ENCODE data around the gene CSTPP1. TPM values are rescaled to one million over a fixed set of nuclear protein-coding genes. Genes with fewer than 3 reads are reported as not detected.

The CSTPP1 gene
- total and polyA plus RNA-seq, 3 donors from 2014 or later = 39.0 to 70.0 (median 44.9) TPM

DNA sequence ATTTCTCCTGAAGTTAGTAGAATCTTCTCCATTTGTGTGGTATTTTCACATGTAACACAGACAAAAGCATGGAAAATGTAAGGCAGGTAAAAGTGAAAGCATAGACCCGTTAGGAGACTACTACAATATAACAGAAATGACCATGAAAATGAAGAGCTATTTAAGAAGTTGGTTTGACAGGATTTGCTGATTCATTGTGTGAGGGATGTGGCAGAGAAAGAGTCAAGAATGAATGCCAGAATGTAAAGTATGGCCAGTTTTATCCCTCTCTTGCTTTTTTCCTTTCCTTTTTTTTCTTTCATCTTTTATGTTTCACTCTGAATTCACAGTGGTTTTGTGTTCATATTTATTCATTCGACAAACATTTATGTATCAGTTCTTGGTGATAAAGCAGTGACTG lies 124.2 kb downstream of the CSTPP1 start:
- Histone ChIP-seq H3K27ac (no peak overlapping the region), H3K9me3 (no peaks in the 10 kb centered on the region), H3K36me3 (ENCODE audit: low read depth, missing control alignments) (no peaks in the 10 kb centered on the region), H3K4me1 (no peaks in the 10 kb centered on the region), H3K4me3 (no peak overlapping the region), H3K27me3 (no peaks in the 10 kb centered on the region)
- 55 to 60% methylated on average over 2 of the region's 2 CpGs for WGBS, 2 donors
- TF ChIP-seq POLR2A (IDR thresholded peaks at IDR 0.05) = no peak
- TF ChIP-seq, protein P1, sequence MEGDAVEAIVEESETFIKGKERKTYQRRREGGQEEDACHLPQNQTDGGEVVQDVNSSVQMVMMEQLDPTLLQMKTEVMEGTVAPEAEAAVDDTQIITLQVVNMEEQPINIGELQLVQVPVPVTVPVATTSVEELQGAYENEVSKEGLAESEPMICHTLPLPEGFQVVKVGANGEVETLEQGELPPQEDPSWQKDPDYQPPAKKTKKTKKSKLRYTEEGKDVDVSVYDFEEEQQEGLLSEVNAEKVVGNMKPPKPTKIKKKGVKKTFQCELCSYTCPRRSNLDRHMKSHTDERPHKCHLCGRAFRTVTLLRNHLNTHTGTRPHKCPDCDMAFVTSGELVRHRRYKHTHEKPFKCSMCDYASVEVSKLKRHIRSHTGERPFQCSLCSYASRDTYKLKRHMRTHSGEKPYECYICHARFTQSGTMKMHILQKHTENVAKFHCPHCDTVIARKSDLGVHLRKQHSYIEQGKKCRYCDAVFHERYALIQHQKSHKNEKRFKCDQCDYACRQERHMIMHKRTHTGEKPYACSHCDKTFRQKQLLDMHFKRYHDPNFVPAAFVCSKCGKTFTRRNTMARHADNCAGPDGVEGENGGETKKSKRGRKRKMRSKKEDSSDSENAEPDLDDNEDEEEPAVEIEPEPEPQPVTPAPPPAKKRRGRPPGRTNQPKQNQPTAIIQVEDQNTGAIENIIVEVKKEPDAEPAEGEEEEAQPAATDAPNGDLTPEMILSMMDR (IDR thresholded peaks at IDR 0.05) = no peak
- intact Hi-C loops (cut with DNase I; ENCODE audit: low total_unique reads) = no loop called here
- DNase-seq = no peak

DNA sequence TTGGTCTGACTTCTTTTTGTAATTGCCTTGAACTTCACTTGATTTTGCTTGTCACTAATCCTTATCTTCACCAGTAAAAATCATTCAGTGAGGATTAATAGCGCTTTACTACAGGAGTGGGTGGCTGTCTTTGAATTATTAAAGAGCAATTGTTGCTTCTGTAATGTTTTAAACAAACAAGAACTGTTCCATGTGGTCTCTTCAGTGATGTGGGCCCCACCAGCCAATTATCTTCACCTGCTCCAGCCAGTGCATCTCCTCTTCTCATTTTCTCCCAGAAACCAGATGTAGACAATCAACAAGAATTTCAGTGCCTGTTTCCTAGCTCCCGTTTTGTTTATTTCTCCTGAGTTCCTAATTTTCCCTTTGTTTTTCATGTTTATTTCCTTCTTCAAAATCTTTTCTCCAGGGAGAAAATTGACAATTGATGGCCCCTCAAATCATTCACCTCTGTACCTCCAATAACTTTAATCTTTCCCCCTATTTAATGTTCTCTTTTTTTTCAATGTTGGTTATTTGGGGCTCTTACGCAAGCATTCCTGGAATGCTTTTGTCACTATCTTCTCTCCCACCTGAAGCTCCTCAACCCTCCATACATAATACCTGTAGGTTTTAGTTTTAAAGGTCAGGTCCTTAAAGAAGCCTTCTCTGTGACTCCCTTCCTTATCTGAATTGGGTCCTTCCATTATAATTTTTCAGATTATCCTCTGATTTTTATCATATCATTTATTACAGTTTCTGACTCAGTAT lies 125.0 kb downstream of the CSTPP1 start:
- intact Hi-C loops (cut with DNase I; ENCODE audit: low total_unique reads) = no loop called here

DNA sequence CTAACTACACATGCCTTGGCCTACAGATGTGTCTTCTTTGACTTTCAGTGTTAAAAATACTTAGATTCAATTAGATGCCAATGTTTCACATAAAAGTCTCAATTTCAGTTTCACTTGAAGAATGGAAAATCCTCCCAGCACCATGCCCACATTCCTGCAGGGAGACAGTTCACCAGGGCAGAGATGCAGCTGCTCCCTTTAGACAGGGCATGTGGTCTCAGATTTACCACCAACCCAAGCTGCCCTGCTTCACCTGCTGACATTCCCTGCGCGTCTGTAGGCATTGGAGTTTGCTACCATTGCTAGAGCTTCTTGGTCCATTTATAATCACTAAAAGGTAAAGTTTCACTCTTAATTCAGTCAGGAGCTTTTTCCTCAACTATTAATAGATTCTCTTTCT lies 126.2 kb downstream of the CSTPP1 start:
- no peaks in the 10 kb centered on the region for H3K4me1 ChIP-seq
- H3K27me3 ChIP-seq = no peaks in the 10 kb centered on the region
- no peaks in the 10 kb centered on the region for H3K9me3 ChIP-seq
- H3K27ac ChIP-seq = no peak overlapping the region
- no peak for TF ChIP-seq POLR2A (IDR thresholded peaks at IDR 0.05)
- TF ChIP-seq, protein P1 (IDR thresholded peaks at IDR 0.05) = no peak
- intact Hi-C loops (cut with DNase I; ENCODE audit: low total_unique reads) = no loop called here
- no peak overlapping the region for H3K4me3 ChIP-seq
- DNase-seq = no peak
- no peaks in the 10 kb centered on the region for H3K36me3 ChIP-seq (ENCODE audit: low read depth, missing control alignments)
- 91 to 96% methylated on average over 2 of the region's 2 CpGs for WGBS, 2 donors

More for the DNA sequence above, 125.0 kb downstream of the CSTPP1 start:
- H3K36me3 ChIP-seq (ENCODE audit: low read depth, missing control alignments) = no peaks in the 10 kb centered on the region
- no peaks in the 10 kb centered on the region for H3K9me3 ChIP-seq
- no peak for TF ChIP-seq POLR2A (IDR thresholded peaks at IDR 0.05)
- TF ChIP-seq, protein P1 (IDR thresholded peaks at IDR 0.05) = no peak
- H3K4me1 ChIP-seq = no peaks in the 10 kb centered on the region
- no peaks in the 10 kb centered on the region for H3K27me3 ChIP-seq
- WGBS, 2 donors = 65 to 78% methylated on average over 3 of the region's 3 CpGs
- DNase-seq = no peak
- no peak overlapping the region for H3K27ac ChIP-seq
- no peak overlapping the region for H3K4me3 ChIP-seq

DNA sequence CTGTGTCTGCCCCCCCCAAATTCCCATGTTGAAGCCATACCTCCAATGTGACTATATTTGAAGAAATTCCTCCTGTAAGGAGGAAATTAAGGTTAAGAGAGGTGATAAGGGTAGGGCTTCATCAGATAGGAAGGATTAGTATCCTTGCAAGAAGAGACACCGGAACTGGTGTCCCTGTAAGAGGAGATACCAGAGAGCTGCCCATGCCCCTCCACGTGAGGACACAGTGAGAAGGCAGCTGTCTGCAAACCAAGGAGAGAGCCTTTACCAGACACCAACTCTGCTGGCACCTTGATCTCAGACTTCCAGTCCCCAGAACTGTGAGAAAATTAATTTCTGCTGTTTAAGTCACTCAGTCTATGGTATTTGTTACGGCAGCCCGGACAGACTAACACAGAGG lies 130.8 kb downstream of the CSTPP1 start:
- H3K27me3 ChIP-seq = no peaks in the 10 kb centered on the region
- H3K9me3 ChIP-seq = no peaks in the 10 kb centered on the region
- intact Hi-C loops (cut with DNase I; ENCODE audit: low total_unique reads) = no loop called here
- no peaks in the 10 kb centered on the region for H3K4me1 ChIP-seq
- WGBS, 2 donors = 82 to 84% methylated on average over 4 of the region's 4 CpGs
- no peak overlapping the region for H3K27ac ChIP-seq
- no peak for DNase-seq
- no peak for TF ChIP-seq POLR2A (IDR thresholded peaks at IDR 0.05)
- TF ChIP-seq, protein P1 (IDR thresholded peaks at IDR 0.05) = no peak
- H3K4me3 ChIP-seq = no peak overlapping the region
- H3K36me3 ChIP-seq (ENCODE audit: low read depth, missing control alignments) = no peaks in the 10 kb centered on the region

DNA sequence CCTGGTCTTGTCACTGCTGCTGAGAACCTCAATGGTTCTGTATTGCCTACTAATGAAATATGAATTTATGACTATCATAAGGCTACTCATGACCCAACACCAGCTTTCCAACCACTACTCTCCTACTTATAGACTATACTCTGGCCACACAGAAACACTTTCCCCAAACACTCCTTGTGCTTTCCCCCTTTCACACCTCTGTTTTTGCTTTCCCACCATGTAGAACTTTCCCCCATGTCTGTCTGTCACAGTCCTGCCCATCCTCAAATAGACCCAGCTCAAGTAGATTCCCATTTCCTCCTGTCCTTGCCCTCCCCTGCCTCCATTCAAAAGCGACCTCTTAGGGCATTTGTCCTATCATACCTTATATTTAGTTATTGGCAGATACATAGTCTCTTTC lies 134.2 kb downstream of the CSTPP1 start:
- 81 to 84% methylated on average over 1 of the region's 1 CpG for WGBS, 2 donors
- Histone ChIP-seq H3K9me3 (no peaks in the 10 kb centered on the region), H3K4me1 (no peaks in the 10 kb centered on the region), H3K27ac (no peak overlapping the region), H3K4me3 (no peak overlapping the region), H3K27me3 (no peaks in the 10 kb centered on the region), H3K36me3 (ENCODE audit: low read depth, missing control alignments) (no peaks in the 10 kb centered on the region)
- intact Hi-C loops (cut with DNase I; ENCODE audit: low total_unique reads) = no loop called here
- no peak for DNase-seq
- TF ChIP-seq POLR2A (IDR thresholded peaks at IDR 0.05) = no peak
- TF ChIP-seq, protein P1 (IDR thresholded peaks at IDR 0.05) = no peak
